ENCODE results near the gene USP33. TPM values are rescaled to one million over a fixed set of nuclear protein-coding genes. Genes with fewer than 3 reads are reported as not detected.
"Not testable (repeated sequence)": the region's sequence is repeated elsewhere in the genome, so short reads cannot be mapped to it uniquely, and the experiment has no call there.

USP33 gene
- total RNA-seq, 1 donor from 2014 or later: 47.0 TPM

- Histone ChIP-seq H3K27me3 (ENCODE audit: control insufficient read depth, insufficient read depth, low read length) (no peaks in the 10 kb centered on the region), H3K4me3 (ENCODE audit: low read depth, low read length) (no peak overlapping the region), H3K36me3 (ENCODE audit: control insufficient read depth, insufficient read depth, low read length) (no peaks in the 10 kb centered on the region)
- no peak for DNase-seq (ENCODE audit: low read depth)
- no peak for TF ChIP-seq CTCF (IDR thresholded peaks at IDR 0.05; ENCODE audit: insufficient read depth, low read length, poor library complexity, severe bottlenecking)
Measured at GRCh38 chr1:77649127-77649526, 110.5 kb downstream of the USP33 start.

GRCh38 chr1:77646224-77646623 is 113.4 kb downstream of the USP33 start:
- DNase-seq (ENCODE audit: low read depth): not testable (repeated sequence)

More at GRCh38 chr1:77646224-77646623, 113.4 kb downstream of the USP33 start:
- not testable (repeated sequence) for H3K36me3 ChIP-seq (ENCODE audit: control insufficient read depth, insufficient read depth, low read length); H3K4me3 ChIP-seq (ENCODE audit: low read depth, low read length); H3K27me3 ChIP-seq (ENCODE audit: control insufficient read depth, insufficient read depth, low read length)

Other genes with a start within 250 kb of the USP33 start
- gene ZZZ3, start 77.2 kb downstream of the USP33 start, total RNA-seq: 62.2 and 71.9 TPM in 2 replicates
- 11.4 and 14.5 TPM in 2 replicates for gene MIGA1, start 19.8 kb upstream of the USP33 start, total RNA-seq
- gene NEXN, start 128.8 kb upstream of the USP33 start, total RNA-seq: 4.6 and 6.6 TPM in 2 replicates
- gene FUBP1, start 219.2 kb upstream of the USP33 start, total RNA-seq: 101 and 102 TPM in 2 replicates
- gene DNAJB4, start 245.1 kb upstream of the USP33 start, total RNA-seq: 7.3 and 8.1 TPM in 2 replicates